Suprapubic skin (tissue), 4 donors: ENCODE results near the gene NT5DC4. TPM values are rescaled to one million over a fixed set of nuclear protein-coding genes. Genes with fewer than 3 reads are reported as not detected.

Source experiments
- DNase-seq, 2 donors: peaks; one replicate each; pipeline ENCODE4 v3.0.0-alpha.2; 2019; ENCODE audit warnings: low spot score in 2 of 2
- H3K27ac ChIP-seq: fragments of 200-600 bp; sonication (generic); one replicate; pipeline ENCODE4 v1.5.1; 2019
- H3K27me3 ChIP-seq: fragments of 200-600 bp; sonication (generic); one replicate; pipeline ENCODE4 v1.5.1; 2019
- H3K36me3 ChIP-seq: fragments of 200-600 bp; sonication (generic); one replicate; pipeline ENCODE4 v1.5.1; 2019
- H3K4me1 ChIP-seq: fragments of 200-600 bp; sonication (generic); one replicate; pipeline ENCODE4 v1.5.1; 2019
- H3K4me3 ChIP-seq: fragments of 200-600 bp; sonication (generic); one replicate; pipeline ENCODE4 v1.5.1; 2019; ENCODE audit warnings: mild to moderate bottlenecking
- H3K9me3 ChIP-seq: fragments of 200-600 bp; sonication (generic); one replicate; pipeline ENCODE4 v1.5.1; 2019
- EP300 ChIP-seq: sonication (generic); formaldehyde crosslinking; IDR thresholded peaks from one replicate; pipeline ENCODE4 v1.6.1; 2017; ENCODE audit warnings: antibody characterized with exemption
- POLR2A ChIP-seq, 2 donors: fragments of 450-650 bp; IDR thresholded peaks; one replicate each; pipeline ENCODE4 v1.6.1; 2017; ENCODE audit warnings: antibody characterized with exemption in 2 of 2, mild to moderate bottlenecking in 2 of 2, moderate library complexity in 2 of 2
- POLR2AphosphoS5 ChIP-seq, 3 donors: sonication (generic); formaldehyde crosslinking; IDR thresholded peaks; one replicate each; pipeline ENCODE4 v1.6.1; 2017; ENCODE audit warnings: antibody characterized with exemption in 3 of 3
- WGBS: methylation state at CpG from one replicate; pipeline ENCODE4 v1.1.5; 2018; 5-methylcytosine and 5-hydroxymethylcytosine counted together
- total RNA-seq, 4 donors: library from RNA; depleted of rRNA; stranded (reverse); fragments of >200 nt; gene quantifications; one replicate each; pipeline ENCODE4 v1.1.0, GENCODE V29; 2016
- TF ChIP-seq, protein P1 (sequence below), 2 donors: fragments of 200-600 bp in 1 of 2; fragments of 450-650 bp in 1 of 2; sonication (generic) in 1 of 2; IDR thresholded peaks; one replicate each; pipeline ENCODE4 v1.5.1; 2016 to 2019; ENCODE audit warnings: antibody characterized with exemption in 2 of 2, mild to moderate bottlenecking in 1 of 2, moderate library complexity in 1 of 2

The NT5DC4 gene
- total RNA-seq, 4 donors from 2014 or later: 4.2 TPM; not detected in 3

- DNase-seq: no peak
- Histone ChIP-seq H3K9me3 (no peaks in the 10 kb centered on the region), H3K27ac (no peak overlapping the region), H3K4me3 (no peak overlapping the region), H3K4me1 (peaks cover 14% of the 10 kb centered on the region), H3K27me3 (no peaks in the 10 kb centered on the region), H3K36me3 (no peaks in the 10 kb centered on the region)
- 92% methylated on average over 4 of the region's 4 CpGs for WGBS
- TF ChIP-seq EP300 (no peak), POLR2A (IDR thresholded peaks at IDR 0.05) (no peak), POLR2AphosphoS5 (IDR thresholded peaks at IDR 0.05) (no peak)
- TF ChIP-seq, protein P1, sequence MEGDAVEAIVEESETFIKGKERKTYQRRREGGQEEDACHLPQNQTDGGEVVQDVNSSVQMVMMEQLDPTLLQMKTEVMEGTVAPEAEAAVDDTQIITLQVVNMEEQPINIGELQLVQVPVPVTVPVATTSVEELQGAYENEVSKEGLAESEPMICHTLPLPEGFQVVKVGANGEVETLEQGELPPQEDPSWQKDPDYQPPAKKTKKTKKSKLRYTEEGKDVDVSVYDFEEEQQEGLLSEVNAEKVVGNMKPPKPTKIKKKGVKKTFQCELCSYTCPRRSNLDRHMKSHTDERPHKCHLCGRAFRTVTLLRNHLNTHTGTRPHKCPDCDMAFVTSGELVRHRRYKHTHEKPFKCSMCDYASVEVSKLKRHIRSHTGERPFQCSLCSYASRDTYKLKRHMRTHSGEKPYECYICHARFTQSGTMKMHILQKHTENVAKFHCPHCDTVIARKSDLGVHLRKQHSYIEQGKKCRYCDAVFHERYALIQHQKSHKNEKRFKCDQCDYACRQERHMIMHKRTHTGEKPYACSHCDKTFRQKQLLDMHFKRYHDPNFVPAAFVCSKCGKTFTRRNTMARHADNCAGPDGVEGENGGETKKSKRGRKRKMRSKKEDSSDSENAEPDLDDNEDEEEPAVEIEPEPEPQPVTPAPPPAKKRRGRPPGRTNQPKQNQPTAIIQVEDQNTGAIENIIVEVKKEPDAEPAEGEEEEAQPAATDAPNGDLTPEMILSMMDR (IDR thresholded peaks at IDR 0.05): no peak
Measured at GRCh38 chr2:112762276-112762675, 41.5 kb downstream of the NT5DC4 start.

DNA sequence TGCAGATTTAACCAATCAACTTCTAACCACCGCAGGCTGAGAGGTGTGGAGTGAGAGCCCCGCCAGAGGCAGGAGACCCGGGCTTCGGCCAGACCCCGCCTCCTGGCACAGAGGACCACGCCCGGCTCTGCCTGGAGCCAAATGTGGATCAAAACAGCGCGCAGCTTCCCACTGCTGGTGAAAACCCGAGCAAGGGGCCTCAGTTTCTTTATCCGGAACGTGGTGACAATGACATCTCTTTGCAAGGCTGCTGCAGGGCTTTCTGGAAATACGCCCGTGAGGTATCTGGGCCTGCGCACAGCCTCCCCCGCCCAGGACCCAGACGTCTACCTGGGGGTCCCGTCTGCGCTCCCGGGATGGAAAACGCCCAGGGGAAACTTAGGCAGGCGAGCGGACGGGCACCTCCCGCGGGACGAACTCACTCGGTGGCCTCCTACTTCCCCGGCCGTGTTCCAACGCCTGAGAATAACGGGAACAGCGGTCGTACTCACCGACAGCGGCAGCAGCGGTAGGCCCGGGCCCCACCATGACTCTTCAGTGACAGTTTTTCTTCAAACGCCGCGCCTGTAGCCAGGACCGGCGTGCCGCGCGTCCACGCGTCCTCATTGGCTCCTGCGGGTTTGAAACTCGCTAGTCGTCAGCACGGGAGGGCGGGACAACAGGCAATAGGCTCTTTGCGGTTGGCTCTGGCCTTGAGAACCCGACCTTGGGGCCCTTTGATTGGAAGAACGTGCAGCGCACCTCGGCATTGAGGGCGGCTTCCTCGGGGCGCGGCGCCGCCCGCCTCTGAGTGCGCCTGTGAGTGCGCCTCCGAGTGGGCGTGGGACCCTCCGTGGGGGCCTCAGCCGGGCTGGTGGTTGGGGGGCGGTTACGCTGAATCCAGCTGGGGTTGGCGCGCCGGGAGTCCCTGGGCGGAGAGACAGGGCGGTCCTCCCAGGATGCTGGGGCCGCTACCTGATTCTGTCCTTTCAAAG is 43.5 kb downstream of the NT5DC4 start, which contains the start of gene CKAP2L:
CKAP2L (minus strand) TSS at position 539 of the 974 bp plus-strand sequence; CDS start at position 528, 11 bp downstream.
- 1% methylated on average over 10 of the region's 79 CpGs for WGBS
- Histone ChIP-seq H3K4me3 (peak within 1 kb of the TSS; percentile 78), H3K9me3 (no peaks in the 10 kb centered on the region), H3K27me3 (no peaks in the 10 kb centered on the region), H3K27ac (no peak within 1 kb of the TSS), H3K4me1 (peaks cover 14% of the 10 kb centered on the region), H3K36me3 (no peaks in the 10 kb centered on the region)
- DNase-seq: peak; percentile 96 to 98
- TF ChIP-seq POLR2A (IDR thresholded peaks at IDR 0.05) (no peak), POLR2AphosphoS5 (IDR thresholded peaks at IDR 0.05) (no peak), EP300 (no peak)
- TF ChIP-seq, protein P1 (IDR thresholded peaks at IDR 0.05): no peak

DNA sequence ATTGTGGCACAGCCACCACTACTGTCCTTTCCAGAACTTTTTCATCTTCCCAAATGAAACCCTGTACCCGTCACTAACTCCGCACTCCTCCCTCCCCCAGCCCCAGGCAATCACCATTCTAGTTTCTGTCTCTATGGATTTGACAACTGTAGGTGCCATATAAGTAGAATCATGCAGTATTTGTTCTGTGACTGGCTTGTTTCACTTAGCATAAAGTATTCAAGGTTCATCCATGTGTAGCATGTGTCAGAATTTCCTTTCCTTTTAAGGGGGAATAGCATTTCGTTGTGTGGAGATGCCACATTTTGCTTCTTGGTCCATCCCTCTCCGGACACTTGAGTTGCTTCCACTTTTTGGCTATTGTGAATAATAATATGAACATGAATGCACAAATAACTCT is 44.4 kb downstream of the NT5DC4 start:
- Histone ChIP-seq H3K9me3 (no peaks in the 10 kb centered on the region), H3K36me3 (no peaks in the 10 kb centered on the region), H3K4me1 (peaks cover 14% of the 10 kb centered on the region), H3K27me3 (no peaks in the 10 kb centered on the region), H3K27ac (no peak overlapping the region), H3K4me3 (peak overlapping the region; percentile 78)
- WGBS: 52% methylated on average over 4 of the region's 4 CpGs
- TF ChIP-seq, protein P1 (IDR thresholded peaks at IDR 0.05): no peak
- no peak for TF ChIP-seq POLR2AphosphoS5 (IDR thresholded peaks at IDR 0.05)
- TF ChIP-seq POLR2A (IDR thresholded peaks at IDR 0.05): no peak
- no peak for TF ChIP-seq EP300
- DNase-seq: no peak

DNA sequence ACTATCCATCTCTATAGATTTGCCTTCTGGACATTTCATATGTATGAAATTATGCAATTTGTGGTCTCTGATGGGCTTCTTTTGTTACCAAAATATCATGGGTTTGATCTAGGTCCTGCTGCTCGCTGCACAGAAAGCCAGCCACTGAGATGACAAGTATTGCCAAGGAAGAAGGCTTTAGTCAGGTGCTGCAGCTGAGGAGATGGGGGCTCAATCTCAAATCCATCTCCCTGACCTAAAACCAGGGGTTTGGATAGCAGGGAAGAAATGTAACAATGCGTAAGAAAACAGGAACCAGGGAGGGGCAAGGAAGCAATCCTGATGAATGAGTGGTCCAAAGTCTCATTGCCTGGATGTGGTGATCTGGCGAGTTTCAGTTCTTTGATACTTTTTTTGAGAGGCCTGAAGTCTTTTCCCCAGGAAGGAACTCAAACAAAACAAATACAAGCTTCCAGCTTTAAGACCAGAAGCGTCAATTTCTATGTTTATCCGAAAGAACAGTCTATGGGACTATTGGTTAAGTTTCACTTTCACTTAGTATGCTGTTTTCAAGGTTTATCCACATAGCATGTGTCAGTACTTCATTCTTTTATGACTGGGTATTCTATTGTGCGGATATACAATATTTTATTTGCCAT is 47.0 kb downstream of the NT5DC4 start:
- Histone ChIP-seq H3K4me3 (no peak overlapping the region), H3K27me3 (no peaks in the 10 kb centered on the region), H3K9me3 (no peaks in the 10 kb centered on the region), H3K27ac (no peak overlapping the region), H3K36me3 (no peaks in the 10 kb centered on the region), H3K4me1 (peaks cover 14% of the 10 kb centered on the region)
- DNase-seq: no peak
- TF ChIP-seq POLR2A (IDR thresholded peaks at IDR 0.05) (no peak), POLR2AphosphoS5 (IDR thresholded peaks at IDR 0.05) (no peak), EP300 (no peak)
- TF ChIP-seq, protein P1 (IDR thresholded peaks at IDR 0.05): no peak
- 76% methylated on average over 6 of the region's 6 CpGs for WGBS

GRCh38 chr2:112768432-112768831 is 47.6 kb downstream of the NT5DC4 start:
- TF ChIP-seq EP300: no peak
- no peak for TF ChIP-seq POLR2A (IDR thresholded peaks at IDR 0.05)
- TF ChIP-seq POLR2AphosphoS5 (IDR thresholded peaks at IDR 0.05): no peak
- TF ChIP-seq, protein P1 (IDR thresholded peaks at IDR 0.05): no peak
- 47% methylated on average over 1 of the region's 1 CpG for WGBS
- Histone ChIP-seq H3K9me3 (no peaks in the 10 kb centered on the region), H3K27ac (no peak overlapping the region), H3K4me3 (no peak overlapping the region), H3K27me3 (no peaks in the 10 kb centered on the region), H3K4me1 (peaks cover 14% of the 10 kb centered on the region), H3K36me3 (no peaks in the 10 kb centered on the region)
- DNase-seq: no peak
